HEK293T (cell line): ENCODE results near the gene TULP1.

Experiments
- FOXM1 ChIP-seq: fragments of 450-650 bp; IDR thresholded peaks from 2 replicates; pipeline ENCODE4 v1.6.1; 2017; ENCODE audit warnings: mild to moderate bottlenecking, borderline replicate concordance
- HDGF ChIP-seq: fragments of 450-650 bp; IDR thresholded peaks from 2 replicates; pipeline ENCODE4 v1.6.1; 2017; ENCODE audit warnings: antibody characterized with exemption, borderline replicate concordance
- TARDBP ChIP-seq: fragments of 450-650 bp; IDR thresholded peaks from 2 replicates; pipeline ENCODE4 v1.6.1; 2016

DNA sequence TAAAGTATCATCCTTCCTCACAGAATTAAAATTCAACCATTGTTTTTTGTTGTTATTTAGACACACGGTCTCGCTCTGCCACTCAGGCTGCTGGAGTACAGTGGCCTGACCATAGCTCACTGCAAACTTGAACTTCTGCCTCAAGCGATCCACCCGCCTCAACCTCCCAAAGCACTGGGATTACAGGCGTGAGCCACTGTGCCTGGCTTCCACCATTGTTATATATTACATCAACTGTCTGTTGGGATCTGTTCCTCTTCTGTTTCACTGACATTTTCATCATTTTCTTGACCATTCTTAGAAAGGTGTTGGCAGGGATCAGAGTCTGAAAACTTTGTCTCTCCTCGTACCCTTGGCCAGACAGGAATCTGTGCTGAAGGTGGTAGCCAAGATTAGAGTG, 21.3 kb upstream of the TULP1 start:
- TF ChIP-seq FOXM1: no peak
- no peak for TF ChIP-seq HDGF
- no peak for TF ChIP-seq TARDBP
